ENCODE results near the gene CEP68. TPM values are rescaled to one million over a fixed set of nuclear protein-coding genes. Genes with fewer than 3 reads are reported as not detected.

The CEP68 gene
- total RNA-seq, 1 experiment from 2014 or later = 11.2 TPM

- Histone ChIP-seq H3K27ac (ENCODE audit: low read depth, low read length) (no peak overlapping the region), H2AFZ (ENCODE audit: low read depth, low read length, poor library complexity, severe bottlenecking) (no peak overlapping the region), H3K4me3 (replicated peaks in 1 of 2; ENCODE audit: low read depth in 1 of 2, low read length in 2 of 2) (no peak overlapping the region), H3K9me2 (ENCODE audit: insufficient read depth) (no peaks in the 10 kb centered on the region), H3K4me1 (ENCODE audit: control insufficient read depth in 1 of 2, insufficient read depth in 2 of 2, low read length in 2 of 2) (no peaks in the 10 kb centered on the region), H3K36me3 (ENCODE audit: control insufficient read depth in 1 of 2, insufficient read depth in 2 of 2, low read length in 2 of 2) (no peaks in the 10 kb centered on the region), H3K27me3 (ENCODE audit: insufficient read depth, low read length) (no peaks in the 10 kb centered on the region), H3K4me2 (ENCODE audit: low read length) (no peak overlapping the region), H3K79me2 (ENCODE audit: insufficient read depth, low read length) (no peaks in the 10 kb centered on the region), H3K9me3 (ENCODE audit: control insufficient read depth in 1 of 2, insufficient read depth in 1 of 2, low read depth in 1 of 2, low read length in 2 of 2) (no peaks in the 10 kb centered on the region), H4K20me1 (ENCODE audit: insufficient read depth) (no peaks in the 10 kb centered on the region), H3K9ac (ENCODE audit: low read length) (no peak overlapping the region)
- ChIA-PET CTCF (interaction anchor here (5.2 kb wide), 1 partner anchor 114 kb away, joined by 32 read pairs; no protein-coding TSS in a partner anchor), POLR2A (no interaction called here), RAD21 (ENCODE audit: low non-redundant PET in 1 of 2, low total read pairs in 2 of 2, uncharacterized antibody in 2 of 2, unreplicated experiment in 2 of 2) (no interaction called here)
- ATAC-seq = no peak
- intact Hi-C loops (cut with micrococcal nuclease) = loop anchor here (2.0 kb wide), 1 partner anchor 115 kb away; no protein-coding TSS in a partner anchor
- BruUV-seq (replicated peaks) = no TSS peak
- TF ChIP-seq EZH2phosphoT487 (IDR thresholded peaks at IDR 0.05; ENCODE audit: borderline replicate concordance) (no peak), SIN3A (IDR thresholded peaks at IDR 0.05; ENCODE audit: low read depth) (no peak), POLR2AphosphoS5 (IDR thresholded peaks at IDR 0.05; ENCODE audit: low read depth, low read length) (no peak), MAX (IDR thresholded peaks at IDR 0.05) (no peak), CBX3 (IDR thresholded peaks at IDR 0.05; ENCODE audit: low read depth) (no peak), CEBPB (IDR thresholded peaks at IDR 0.05; ENCODE audit: low read depth) (no peak), EZH2 (IDR thresholded peaks at IDR 0.05) (no peak), YY1 (IDR thresholded peaks at IDR 0.05; ENCODE audit: extremely low read depth, insufficient replicate concordance, low read depth, low read length) (no peak), JUND (IDR thresholded peaks at IDR 0.05) (no peak), TCF7L2 (IDR thresholded peaks at IDR 0.05; ENCODE audit: borderline replicate concordance, extremely low read depth, insufficient read depth, insufficient read length) (no peak), RAD21 (IDR thresholded peaks at IDR 0.05; ENCODE audit: low read depth) (no peak), SP1 (IDR thresholded peaks at IDR 0.05; ENCODE audit: low read depth) (no peak), SRF (IDR thresholded peaks at IDR 0.05; ENCODE audit: low read depth) (no peak), FOSL1 (IDR thresholded peaks at IDR 0.05; ENCODE audit: low read depth) (no peak), ATF3 (IDR thresholded peaks at IDR 0.05) (no peak), ELF1 (IDR thresholded peaks at IDR 0.05; ENCODE audit: borderline replicate concordance, low read depth) (no peak), EGR1 (IDR thresholded peaks at IDR 0.05; ENCODE audit: low read depth) (no peak), ZFX (IDR thresholded peaks at IDR 0.05) (no peak)
- TF ChIP-seq, protein P1, sequence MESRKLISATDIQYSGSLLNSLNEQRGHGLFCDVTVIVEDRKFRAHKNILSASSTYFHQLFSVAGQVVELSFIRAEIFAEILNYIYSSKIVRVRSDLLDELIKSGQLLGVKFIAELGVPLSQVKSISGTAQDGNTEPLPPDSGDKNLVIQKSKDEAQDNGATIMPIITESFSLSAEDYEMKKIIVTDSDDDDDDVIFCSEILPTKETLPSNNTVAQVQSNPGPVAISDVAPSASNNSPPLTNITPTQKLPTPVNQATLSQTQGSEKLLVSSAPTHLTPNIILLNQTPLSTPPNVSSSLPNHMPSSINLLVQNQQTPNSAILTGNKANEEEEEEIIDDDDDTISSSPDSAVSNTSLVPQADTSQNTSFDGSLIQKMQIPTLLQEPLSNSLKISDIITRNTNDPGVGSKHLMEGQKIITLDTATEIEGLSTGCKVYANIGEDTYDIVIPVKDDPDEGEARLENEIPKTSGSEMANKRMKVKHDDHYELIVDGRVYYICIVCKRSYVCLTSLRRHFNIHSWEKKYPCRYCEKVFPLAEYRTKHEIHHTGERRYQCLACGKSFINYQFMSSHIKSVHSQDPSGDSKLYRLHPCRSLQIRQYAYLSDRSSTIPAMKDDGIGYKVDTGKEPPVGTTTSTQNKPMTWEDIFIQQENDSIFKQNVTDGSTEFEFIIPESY (IDR thresholded peaks at IDR 0.05; ENCODE audit: extremely low read depth, insufficient replicate concordance, low read length) = no peak
- TF ChIP-seq, protein P2, sequence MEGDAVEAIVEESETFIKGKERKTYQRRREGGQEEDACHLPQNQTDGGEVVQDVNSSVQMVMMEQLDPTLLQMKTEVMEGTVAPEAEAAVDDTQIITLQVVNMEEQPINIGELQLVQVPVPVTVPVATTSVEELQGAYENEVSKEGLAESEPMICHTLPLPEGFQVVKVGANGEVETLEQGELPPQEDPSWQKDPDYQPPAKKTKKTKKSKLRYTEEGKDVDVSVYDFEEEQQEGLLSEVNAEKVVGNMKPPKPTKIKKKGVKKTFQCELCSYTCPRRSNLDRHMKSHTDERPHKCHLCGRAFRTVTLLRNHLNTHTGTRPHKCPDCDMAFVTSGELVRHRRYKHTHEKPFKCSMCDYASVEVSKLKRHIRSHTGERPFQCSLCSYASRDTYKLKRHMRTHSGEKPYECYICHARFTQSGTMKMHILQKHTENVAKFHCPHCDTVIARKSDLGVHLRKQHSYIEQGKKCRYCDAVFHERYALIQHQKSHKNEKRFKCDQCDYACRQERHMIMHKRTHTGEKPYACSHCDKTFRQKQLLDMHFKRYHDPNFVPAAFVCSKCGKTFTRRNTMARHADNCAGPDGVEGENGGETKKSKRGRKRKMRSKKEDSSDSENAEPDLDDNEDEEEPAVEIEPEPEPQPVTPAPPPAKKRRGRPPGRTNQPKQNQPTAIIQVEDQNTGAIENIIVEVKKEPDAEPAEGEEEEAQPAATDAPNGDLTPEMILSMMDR (IDR thresholded peaks at IDR 0.05 in 2 of 3, conservative IDR thresholded peaks at IDR 0.05 in 1 of 3; ENCODE audit: borderline replicate concordance in 1 of 3, insufficient read depth in 1 of 3, low read depth in 2 of 3, low read length in 2 of 3) = no peak
- no peak for DNase-seq (ENCODE audit: low read depth, low spot score)
These were observed 24.7 kb upstream of the CEP68 start for GRCh38 chr2:65031341-65032018.
